Adrenal gland (tissue), 5 donors: Measurements from ENCODE around the gene KCNH6.

Source experiments
- CTCF ChIP-seq, 6 experiments: fragments of 450-650 bp in 4 of 6; fragments of 200-600 bp in 2 of 6; sonication (generic) in 1 of 6; IDR thresholded peaks; 1 replicate in 5 of 6; 2 replicates in 1 of 6; pipeline versions ENCODE4 v1.5.1 to v1.8.0; 2016 to 2021; ENCODE audit warnings: antibody characterized with exemption in 6 of 6, mild to moderate bottlenecking in 2 of 6, moderate library complexity in 1 of 6
- POLR2A ChIP-seq, 2 donors: fragments of 450-650 bp; IDR thresholded peaks; one replicate each; pipeline ENCODE4 v1.6.1; 2017; ENCODE audit warnings: antibody characterized with exemption in 2 of 2, mild to moderate bottlenecking in 2 of 2, moderate library complexity in 1 of 2
- donor health status: DM: no; HTN: no; CAD: no.

- TF ChIP-seq CTCF (IDR thresholded peaks at IDR 0.05) (no peak), POLR2A (IDR thresholded peaks at IDR 0.05) (no peak)
These were observed 27.0 kb upstream of the KCNH6 start for GRCh38 chr17:63496177-63496576.
